Stimulated activated naive CD4-positive, alpha-beta T cell treated with Interleukin-2 at 50 U/mL for 16 hours (primary cell): ENCODE data around the gene AP5S1.
"Not testable (repeated sequence)": the region's sequence is repeated elsewhere in the genome, so short reads cannot be mapped to it uniquely, and the experiment has no call there.

ENCODE experiments used
- DNase-seq: peaks from one replicate; lab custom pipeline; 2025; lab: John Stamatoyannopoulos, UW

Gene AP5S1

GRCh38 chr20:3789201-3789600, 31.1 kb upstream of the AP5S1 start:
- not testable (repeated sequence) for DNase-seq

- not testable (repeated sequence) for DNase-seq
Measured at GRCh38 chr20:3794168-3794567, 26.2 kb upstream of the AP5S1 start.

GRCh38 chr20:3794701-3795420, 25.5 kb upstream of the AP5S1 start:
- no peak for DNase-seq

- DNase-seq = peak; percentile 88
Measured at GRCh38 chr20:3795511-3796468, 24.6 kb upstream of the AP5S1 start, which contains the start of gene CDC25B. TSS of gene CDC25B (plus strand) at chr20:3796310. CDS start at chr20:3796532, 222 bp downstream.

GRCh38 chr20:3796477-3797225, 23.7 kb upstream of the AP5S1 start:
- DNase-seq = no peak

- no peak for DNase-seq
Measured at GRCh38 chr20:3797226-3797545, 23.2 kb upstream of the AP5S1 start.

GRCh38 chr20:3797592-3798372, 22.6 kb upstream of the AP5S1 start:
- peak; percentile 39 for DNase-seq

GRCh38 chr20:3798373-3798768, 22.0 kb upstream of the AP5S1 start:
- no peak for DNase-seq

GRCh38 chr20:3798908-3799248, 21.5 kb upstream of the AP5S1 start:
- DNase-seq = no peak

- no peak for DNase-seq
Measured at GRCh38 chr20:3800256-3800877, 20.0 kb upstream of the AP5S1 start.

GRCh38 chr20:3800878-3801260, 19.5 kb upstream of the AP5S1 start:
- DNase-seq = no peak

GRCh38 chr20:3801299-3801698, 19.0 kb upstream of the AP5S1 start:
- DNase-seq = no peak

- no peak for DNase-seq
Measured at GRCh38 chr20:3801846-3802245, 18.5 kb upstream of the AP5S1 start.

- no peak for DNase-seq
Measured at GRCh38 chr20:3802524-3803239, 17.7 kb upstream of the AP5S1 start.

GRCh38 chr20:3803289-3803688, 17.1 kb upstream of the AP5S1 start:
- DNase-seq = no peak

- DNase-seq = no peak
Measured at GRCh38 chr20:3803854-3804253, 16.5 kb upstream of the AP5S1 start.

- DNase-seq = no peak
Measured at GRCh38 chr20:3804254-3804751, 16.0 kb upstream of the AP5S1 start.

- DNase-seq = no peak
Measured at GRCh38 chr20:3804781-3805180, 15.6 kb upstream of the AP5S1 start.

GRCh38 chr20:3808544-3808943, 11.8 kb upstream of the AP5S1 start:
- DNase-seq = no peak

- DNase-seq = peak; percentile 94
Measured at GRCh38 chr20:3811467-3812258, 8.7 kb upstream of the AP5S1 start.
